HG03432 (cell line): ENCODE measurements around the gene SMAD7.

Experiments used
- ATAC-seq: cut with Tn5 transposase; IDR thresholded peaks from one replicate; pipeline ENCODE4 v1.9.1; 2021; ENCODE audit warnings: mild to moderate bottlenecking, moderate library complexity; ENCODE audit not compliant: unreplicated experiment

Gene SMAD7

GRCh38 chr18:48917579-48918517 is 32.9 kb downstream of the SMAD7 start:
- no peak for ATAC-seq

GRCh38 chr18:48915626-48916425 is 34.9 kb downstream of the SMAD7 start:
- ATAC-seq: no peak

GRCh38 chr18:48914581-48915251 is 36.0 kb downstream of the SMAD7 start:
- no peak for ATAC-seq

GRCh38 chr18:48913775-48914174 is 37.0 kb downstream of the SMAD7 start:
- no peak for ATAC-seq

GRCh38 chr18:48913201-48913600 is 37.6 kb downstream of the SMAD7 start:
- no peak for ATAC-seq

- ATAC-seq: no peak
Observed at GRCh38 chr18:48910972-48911545, 39.7 kb downstream of the SMAD7 start.

- ATAC-seq: no peak
Observed at GRCh38 chr18:48909721-48910120, 41.0 kb downstream of the SMAD7 start.

GRCh38 chr18:48908916-48909315 is 41.8 kb downstream of the SMAD7 start:
- ATAC-seq: no peak

- no peak for ATAC-seq
Observed at GRCh38 chr18:48905513-48905912, 45.3 kb downstream of the SMAD7 start.

- ATAC-seq: no peak
Observed at GRCh38 chr18:48904847-48905394, 45.8 kb downstream of the SMAD7 start.

- no peak for ATAC-seq
Observed at GRCh38 chr18:48904091-48904490, 46.7 kb downstream of the SMAD7 start.

- no peak for ATAC-seq
Observed at GRCh38 chr18:48902856-48903601, 47.7 kb downstream of the SMAD7 start.

GRCh38 chr18:48902023-48902855 is 48.5 kb downstream of the SMAD7 start:
- no peak for ATAC-seq

GRCh38 chr18:48901145-48902022 is 49.4 kb downstream of the SMAD7 start:
- no peak for ATAC-seq

- ATAC-seq: no peak
Observed at GRCh38 chr18:48900469-48900868, 50.3 kb downstream of the SMAD7 start.

- no peak for ATAC-seq
Observed at GRCh38 chr18:48899558-48900174, 51.1 kb downstream of the SMAD7 start.

GRCh38 chr18:48898521-48898920 is 52.2 kb downstream of the SMAD7 start:
- no peak for ATAC-seq

- ATAC-seq: peak; percentile 24
Observed at GRCh38 chr18:48897531-48897930, 53.2 kb downstream of the SMAD7 start.
